Uterus (tissue), 4 donors: ENCODE measurements around the gene TNFRSF21. TPM values are rescaled to one million over a fixed set of nuclear protein-coding genes. Genes with fewer than 3 reads are reported as not detected.

Experiments used
- DNase-seq, 2 donors: peaks; one replicate each; pipeline ENCODE4 v3.0.0-alpha.2; 2019 to 2020
- H3K27ac ChIP-seq, 2 donors: fragments of 200-600 bp; sonication (generic); 1 replicate in 1 of 2; 2 replicates in 1 of 2; pipeline ENCODE4 v1.5.1; 2016 to 2018
- H3K27me3 ChIP-seq, 2 donors: fragments of 200-600 bp; sonication (generic); one replicate each; pipeline ENCODE4 v1.5.1; 2018 to 2019; ENCODE audit warnings: control low read depth in 1 of 2
- H3K36me3 ChIP-seq, 2 donors: fragments of 200-600 bp; sonication (generic); one replicate each; pipeline ENCODE4 v1.5.1; 2019; ENCODE audit warnings: control low read depth in 1 of 2
- H3K4me1 ChIP-seq, 2 donors: fragments of 200-600 bp; sonication (generic); one replicate each; pipeline ENCODE4 v1.5.1; 2018 to 2019; ENCODE audit warnings: control low read depth in 1 of 2
- H3K4me3 ChIP-seq, 2 donors: fragments of 200-600 bp; sonication (generic); 1 replicate in 1 of 2; 2 replicates in 1 of 2; pipeline ENCODE4 v1.5.1; 2018 to 2019; ENCODE audit warnings: mild to moderate bottlenecking in 1 of 2
- H3K9me3 ChIP-seq, 2 donors: fragments of 200-600 bp; sonication (generic); one replicate each; pipeline ENCODE4 v1.5.1; 2019; ENCODE audit warnings: control low read depth in 1 of 2
- POLR2A ChIP-seq, 2 donors: fragments of 450-650 bp; IDR thresholded peaks; one replicate each; pipeline ENCODE4 v1.6.1; 2016; ENCODE audit warnings: antibody characterized with exemption in 2 of 2, mild to moderate bottlenecking in 1 of 2, moderate library complexity in 1 of 2
- intact Hi-C: fragments of 100-400 bp; cut with DNase I; formaldehyde crosslinking; loops from one replicate; pipeline ENCODE4 v1.15.1; 2023; ENCODE audit warnings: low total_unique reads
- total RNA-seq, 4 donors: library from RNA; depleted of rRNA in 3 of 4; stranded (reverse); fragments of >200 nt in 3 of 4; gene quantifications; one replicate each; pipeline versions ENCODE4 v1.1.0 to v1.2.4, GENCODE V29; 2014 to 2023
- TF ChIP-seq, protein P1 (sequence below), 4 experiments: fragments of 200-600 bp in 2 of 4; fragments of 450-650 bp in 2 of 4; sonication (generic) in 2 of 4; IDR thresholded peaks; one replicate each; pipeline ENCODE4 v1.5.1; 2016 to 2019; ENCODE audit warnings: antibody characterized with exemption in 4 of 4, mild to moderate bottlenecking in 2 of 4, moderate library complexity in 1 of 4
- donor health status: DM: yes; HTN: yes; CAD: no.

Gene TNFRSF21
- total RNA-seq, 4 donors from 2014 or later: 1.0 to 33.1 (median 13.2) TPM

GRCh38 chr6:47307362-47308197, 2.1 kb downstream of the TNFRSF21 start:
- Histone ChIP-seq H3K4me1 (no peaks in the 10 kb centered on the region), H3K27ac (no peak overlapping the region), H3K36me3 (no peaks in the 10 kb centered on the region), H3K4me3 (peak overlapping the region in 1 of 2 donors; percentile 54), H3K27me3 (no peaks in the 10 kb centered on the region), H3K9me3 (no peaks in the 10 kb centered on the region)
- no peak for DNase-seq
- TF ChIP-seq POLR2A (IDR thresholded peaks at IDR 0.05): no peak
- TF ChIP-seq, protein P1, sequence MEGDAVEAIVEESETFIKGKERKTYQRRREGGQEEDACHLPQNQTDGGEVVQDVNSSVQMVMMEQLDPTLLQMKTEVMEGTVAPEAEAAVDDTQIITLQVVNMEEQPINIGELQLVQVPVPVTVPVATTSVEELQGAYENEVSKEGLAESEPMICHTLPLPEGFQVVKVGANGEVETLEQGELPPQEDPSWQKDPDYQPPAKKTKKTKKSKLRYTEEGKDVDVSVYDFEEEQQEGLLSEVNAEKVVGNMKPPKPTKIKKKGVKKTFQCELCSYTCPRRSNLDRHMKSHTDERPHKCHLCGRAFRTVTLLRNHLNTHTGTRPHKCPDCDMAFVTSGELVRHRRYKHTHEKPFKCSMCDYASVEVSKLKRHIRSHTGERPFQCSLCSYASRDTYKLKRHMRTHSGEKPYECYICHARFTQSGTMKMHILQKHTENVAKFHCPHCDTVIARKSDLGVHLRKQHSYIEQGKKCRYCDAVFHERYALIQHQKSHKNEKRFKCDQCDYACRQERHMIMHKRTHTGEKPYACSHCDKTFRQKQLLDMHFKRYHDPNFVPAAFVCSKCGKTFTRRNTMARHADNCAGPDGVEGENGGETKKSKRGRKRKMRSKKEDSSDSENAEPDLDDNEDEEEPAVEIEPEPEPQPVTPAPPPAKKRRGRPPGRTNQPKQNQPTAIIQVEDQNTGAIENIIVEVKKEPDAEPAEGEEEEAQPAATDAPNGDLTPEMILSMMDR (IDR thresholded peaks at IDR 0.05): no peak
- intact Hi-C loops: no loop called here

DNA sequence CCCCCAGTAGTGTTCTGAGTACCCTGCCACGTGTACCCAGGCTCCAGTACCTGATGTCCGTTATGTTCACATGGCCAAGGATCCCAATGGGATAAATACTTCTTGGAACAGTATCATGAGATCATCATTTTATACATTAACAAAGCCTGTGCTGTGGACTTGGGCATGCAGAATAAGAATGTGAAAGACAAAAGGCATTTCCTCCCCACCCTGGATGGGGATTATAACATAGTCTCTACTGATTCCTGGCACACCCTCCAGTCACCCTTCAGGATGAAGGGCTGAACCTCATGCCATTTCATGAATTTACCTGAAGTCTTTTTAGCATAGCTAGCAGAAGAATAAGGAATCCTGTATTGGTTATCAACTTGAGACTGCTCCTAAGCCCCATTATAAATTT, 2.8 kb downstream of the TNFRSF21 start:
- H3K9me3 ChIP-seq: no peaks in the 10 kb centered on the region
- no peaks in the 10 kb centered on the region for H3K36me3 ChIP-seq
- H3K4me1 ChIP-seq: no peaks in the 10 kb centered on the region
- H3K27ac ChIP-seq: no peak overlapping the region
- intact Hi-C loops: no loop called here
- DNase-seq: no peak
- no peak overlapping the region for H3K4me3 ChIP-seq
- no peak for TF ChIP-seq POLR2A (IDR thresholded peaks at IDR 0.05)
- TF ChIP-seq, protein P1 (IDR thresholded peaks at IDR 0.05): no peak
- H3K27me3 ChIP-seq: no peaks in the 10 kb centered on the region

- Histone ChIP-seq H3K36me3 (no peaks in the 10 kb centered on the region), H3K27me3 (no peaks in the 10 kb centered on the region), H3K4me3 (no peak overlapping the region), H3K4me1 (no peaks in the 10 kb centered on the region), H3K9me3 (no peaks in the 10 kb centered on the region), H3K27ac (no peak overlapping the region)
- TF ChIP-seq, protein P1 (IDR thresholded peaks at IDR 0.05): no peak
- TF ChIP-seq POLR2A (IDR thresholded peaks at IDR 0.05): no peak
- intact Hi-C loops: no loop called here
- DNase-seq: no peak
Measured at GRCh38 chr6:47303861-47304260, 5.8 kb downstream of the TNFRSF21 start.

- no peaks in the 10 kb centered on the region for H3K36me3 ChIP-seq
- no peak overlapping the region for H3K4me3 ChIP-seq
- DNase-seq: no peak
- no peaks in the 10 kb centered on the region for H3K27me3 ChIP-seq
- intact Hi-C loops: no loop called here
- no peak overlapping the region for H3K27ac ChIP-seq
- TF ChIP-seq, protein P1 (IDR thresholded peaks at IDR 0.05): no peak
- no peak for TF ChIP-seq POLR2A (IDR thresholded peaks at IDR 0.05)
- H3K9me3 ChIP-seq: no peaks in the 10 kb centered on the region
- no peaks in the 10 kb centered on the region for H3K4me1 ChIP-seq
Measured at GRCh38 chr6:47303342-47303741, 6.4 kb downstream of the TNFRSF21 start.

DNA sequence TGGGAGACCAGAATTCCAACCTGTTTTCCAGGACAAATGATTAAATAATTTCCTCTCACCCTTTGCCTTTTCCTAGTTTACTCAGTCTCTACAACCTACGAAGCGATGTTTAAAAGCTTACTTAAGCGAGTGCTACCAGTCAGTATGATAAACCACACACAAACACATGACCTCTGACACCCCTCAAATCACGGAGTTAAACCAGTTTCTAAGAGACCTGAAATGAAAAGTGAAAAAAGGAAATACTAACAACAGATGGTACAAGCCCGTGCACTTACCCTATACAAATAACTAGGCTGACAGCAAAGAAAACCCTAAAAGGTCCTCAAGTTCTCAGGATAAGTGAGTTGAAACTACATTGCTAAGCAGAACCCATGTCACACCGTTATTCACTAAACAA, 7.7 kb downstream of the TNFRSF21 start:
- H3K4me1 ChIP-seq: no peaks in the 10 kb centered on the region
- no peaks in the 10 kb centered on the region for H3K27me3 ChIP-seq
- intact Hi-C loops: no loop called here
- no peaks in the 10 kb centered on the region for H3K9me3 ChIP-seq
- H3K36me3 ChIP-seq: no peaks in the 10 kb centered on the region
- H3K27ac ChIP-seq: no peak overlapping the region
- no peak overlapping the region for H3K4me3 ChIP-seq
- TF ChIP-seq, protein P1 (IDR thresholded peaks at IDR 0.05): no peak
- TF ChIP-seq POLR2A (IDR thresholded peaks at IDR 0.05): no peak
- no peak for DNase-seq
